Measurements from ENCODE around the gene PITPNM1.
"Not testable (repeated sequence)": the region's sequence is repeated elsewhere in the genome, so short reads cannot be mapped to it uniquely, and the experiment has no call there.

Gene PITPNM1

GRCh38 chr11:67489885-67490726 is 15.1 kb downstream of the PITPNM1 start:
- no peak for DNase-seq (ENCODE audit: low spot score)

GRCh38 chr11:67489203-67489884 is 15.8 kb downstream of the PITPNM1 start:
- DNase-seq (ENCODE audit: low spot score): no peak

GRCh38 chr11:67486481-67487195 is 18.5 kb downstream of the PITPNM1 start:
- DNase-seq (ENCODE audit: low spot score): no peak

GRCh38 chr11:67485873-67486361 is 19.2 kb downstream of the PITPNM1 start:
- DNase-seq (ENCODE audit: low spot score): not testable (repeated sequence)

- no peak for DNase-seq (ENCODE audit: low spot score)
These were observed 20.3 kb downstream of the PITPNM1 start for GRCh38 chr11:67484847-67485311.

- no peak for DNase-seq (ENCODE audit: low spot score)
These were observed 21.1 kb downstream of the PITPNM1 start for GRCh38 chr11:67483831-67484665.

- peak; percentile 98 for DNase-seq (ENCODE audit: low spot score)
These were observed 22.1 kb downstream of the PITPNM1 start, which contains the start of gene AIP for GRCh38 chr11:67482827-67483798. Gene AIP (plus strand): TSS chr11:67483026. CDS start chr11:67483159, 133 bp downstream.

GRCh38 chr11:67482275-67482826 is 22.8 kb downstream of the PITPNM1 start:
- DNase-seq (ENCODE audit: low spot score): peak; percentile 36

- DNase-seq (ENCODE audit: low spot score): not testable (repeated sequence)
These were observed 27.7 kb downstream of the PITPNM1 start for GRCh38 chr11:67477344-67478050.

- not testable (repeated sequence) for DNase-seq (ENCODE audit: low spot score)
These were observed 28.5 kb downstream of the PITPNM1 start for GRCh38 chr11:67476692-67477091.

- no peak for DNase-seq (ENCODE audit: low spot score)
These were observed 32.3 kb downstream of the PITPNM1 start for GRCh38 chr11:67472882-67473281.

GRCh38 chr11:67470337-67471002 is 34.7 kb downstream of the PITPNM1 start:
- no peak for DNase-seq (ENCODE audit: low spot score)

GRCh38 chr11:67469508-67469811 is 35.7 kb downstream of the PITPNM1 start:
- no peak for DNase-seq (ENCODE audit: low spot score)

GRCh38 chr11:67468759-67469507 is 36.2 kb downstream of the PITPNM1 start, which contains the start of gene TMEM134:
Gene TMEM134 (minus strand): TSS chr11:67469251. CDS start chr11:67469192, 59 bp downstream.
- DNase-seq (ENCODE audit: low spot score): peak; percentile 92

- no peak for DNase-seq (ENCODE audit: low spot score)
These were observed 36.8 kb downstream of the PITPNM1 start for GRCh38 chr11:67468456-67468758.

GRCh38 chr11:67468056-67468455 is 37.1 kb downstream of the PITPNM1 start:
- DNase-seq (ENCODE audit: low spot score): no peak

- DNase-seq (ENCODE audit: low spot score): no peak
These were observed 38.0 kb downstream of the PITPNM1 start for GRCh38 chr11:67466962-67467771.
